Measurements from ENCODE around the gene PLCB4. TPM values are rescaled to one million over a fixed set of nuclear protein-coding genes. Genes with fewer than 3 reads are reported as not detected.

The PLCB4 gene
- total RNA-seq, 1 donor from 2014 or later = 1.6 TPM

DNA sequence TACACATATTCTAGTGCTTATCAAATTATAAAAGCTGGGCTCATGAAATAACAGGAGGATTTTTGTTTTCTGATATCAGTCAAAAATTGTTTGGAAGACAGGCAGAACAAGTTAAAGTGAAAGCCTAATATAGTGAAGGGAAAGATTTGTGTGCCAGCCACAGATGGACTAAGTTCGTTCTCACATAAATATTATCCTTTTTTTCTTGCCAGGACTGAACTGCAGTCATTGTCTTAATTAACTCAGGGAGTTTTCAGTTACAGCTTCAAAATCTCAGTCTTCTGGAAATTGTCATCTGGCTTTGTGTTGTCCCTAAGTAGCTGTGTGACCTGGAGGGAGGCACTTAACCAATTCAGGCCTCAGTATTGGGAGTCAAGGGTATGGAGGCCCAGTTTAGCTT lies 40.7 kb downstream of the PLCB4 start:
- FAIRE-seq (no peak), DNase-seq (ENCODE audit: low read depth) (no peak)
- no peak for TF ChIP-seq CTCF (IDR thresholded peaks at IDR 0.05; ENCODE audit: insufficient read depth, low read length, severe bottlenecking)
- Histone ChIP-seq H3K36me3 (ENCODE audit: control insufficient read depth, insufficient read depth, low read length) (no peaks in the 10 kb centered on the region), H3K4me3 (ENCODE audit: low read depth, low read length) (no peak overlapping the region), H3K27me3 (ENCODE audit: control insufficient read depth, insufficient read depth, low read length) (no peaks in the 10 kb centered on the region)

DNA sequence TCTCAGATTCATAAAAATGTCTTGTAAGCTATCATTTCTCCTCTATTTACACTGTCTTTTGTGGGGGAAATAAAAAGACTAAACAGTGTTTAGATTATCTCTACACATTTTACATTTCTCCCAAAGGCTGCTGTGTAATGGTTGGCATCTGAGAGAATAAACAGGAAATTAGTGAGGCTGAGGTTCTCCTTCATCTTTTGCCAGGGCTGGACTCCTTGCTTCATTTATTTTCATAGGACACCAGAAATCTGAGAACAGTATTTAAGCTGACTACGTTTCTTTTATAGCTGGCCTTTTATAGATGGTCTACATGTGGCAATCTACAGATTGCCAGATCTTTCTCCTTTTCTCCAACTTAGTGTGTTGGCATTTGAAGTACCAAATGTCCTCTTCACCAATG lies 41.5 kb downstream of the PLCB4 start:
- no peaks in the 10 kb centered on the region for H3K36me3 ChIP-seq (ENCODE audit: control insufficient read depth, insufficient read depth, low read length)
- H3K27me3 ChIP-seq (ENCODE audit: control insufficient read depth, insufficient read depth, low read length) = no peaks in the 10 kb centered on the region
- FAIRE-seq (no peak), DNase-seq (ENCODE audit: low read depth) (no peak)
- no peak overlapping the region for H3K4me3 ChIP-seq (ENCODE audit: low read depth, low read length)
- TF ChIP-seq CTCF (IDR thresholded peaks at IDR 0.05; ENCODE audit: insufficient read depth, low read length, severe bottlenecking) = no peak

DNA sequence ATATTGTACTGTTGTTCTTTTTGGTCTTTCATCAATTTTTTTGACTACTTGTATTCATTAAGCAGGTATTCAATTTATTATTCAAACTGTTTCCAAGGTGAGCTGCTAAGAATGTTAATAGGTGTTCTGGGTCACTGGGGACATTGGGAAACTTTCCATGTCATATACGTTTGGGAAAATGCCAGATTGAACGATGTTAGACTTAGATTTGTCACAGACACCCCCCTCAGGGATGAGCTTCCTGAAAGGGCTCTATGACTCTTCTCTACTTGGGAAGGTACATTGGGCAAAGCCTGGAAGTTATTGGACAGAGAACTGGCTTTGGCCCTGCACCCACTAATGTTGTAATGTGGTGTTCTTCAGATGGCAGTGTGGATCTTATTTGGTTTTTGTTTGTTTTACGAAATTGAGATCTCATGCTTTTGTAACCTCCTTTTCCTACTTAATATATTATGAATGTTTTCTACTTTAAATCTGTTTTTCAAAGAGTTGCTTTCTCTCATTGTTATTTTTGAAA lies 42.1 kb downstream of the PLCB4 start:
- TF ChIP-seq CTCF (IDR thresholded peaks at IDR 0.05; ENCODE audit: insufficient read depth, low read length, severe bottlenecking) = no peak
- DNase-seq (ENCODE audit: low read depth) (no peak), FAIRE-seq (no peak)

GRCh38 chr20:9112541-9113515 lies 43.9 kb downstream of the PLCB4 start:
- no peak overlapping the region for H3K4me3 ChIP-seq (ENCODE audit: low read depth, low read length)
- DNase-seq (ENCODE audit: low read depth) = peak; percentile 36
- no peaks in the 10 kb centered on the region for H3K27me3 ChIP-seq (ENCODE audit: control insufficient read depth, insufficient read depth, low read length)
- TF ChIP-seq CTCF (IDR thresholded peaks at IDR 0.05; ENCODE audit: insufficient read depth, low read length, severe bottlenecking) = no peak
- no peaks in the 10 kb centered on the region for H3K36me3 ChIP-seq (ENCODE audit: control insufficient read depth, insufficient read depth, low read length)
- no peak for FAIRE-seq

More for the DNA sequence above, 42.1 kb downstream of the PLCB4 start:
- Histone ChIP-seq H3K36me3 (ENCODE audit: control insufficient read depth, insufficient read depth, low read length) (no peaks in the 10 kb centered on the region), H3K27me3 (ENCODE audit: control insufficient read depth, insufficient read depth, low read length) (no peaks in the 10 kb centered on the region), H3K4me3 (ENCODE audit: low read depth, low read length) (no peak overlapping the region)

DNA sequence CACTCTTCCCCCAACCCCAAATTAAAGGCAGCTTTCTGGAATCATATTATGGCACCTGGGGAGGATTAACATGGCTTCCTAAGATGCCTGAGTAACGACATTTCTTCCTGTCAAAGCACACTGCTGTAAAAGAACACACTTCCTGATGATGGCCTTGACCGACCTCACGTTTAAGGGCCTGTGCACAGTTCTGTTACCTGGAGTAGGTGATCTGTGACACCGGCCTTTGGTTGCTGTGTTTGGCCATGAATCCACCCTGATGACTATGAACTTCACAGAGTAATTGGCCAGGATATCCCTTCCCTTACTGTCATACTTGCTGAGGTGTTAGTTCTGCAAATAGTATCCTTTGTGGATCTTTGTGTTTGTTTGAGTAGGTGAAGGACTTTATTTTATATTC lies 45.8 kb downstream of the PLCB4 start:
- Histone ChIP-seq H3K27me3 (ENCODE audit: control insufficient read depth, insufficient read depth, low read length) (no peaks in the 10 kb centered on the region), H3K4me3 (ENCODE audit: low read depth, low read length) (no peak overlapping the region), H3K36me3 (ENCODE audit: control insufficient read depth, insufficient read depth, low read length) (no peaks in the 10 kb centered on the region)
- DNase-seq (ENCODE audit: low read depth) (no peak), FAIRE-seq (no peak)
- no peak for TF ChIP-seq CTCF (IDR thresholded peaks at IDR 0.05; ENCODE audit: insufficient read depth, low read length, severe bottlenecking)
